ENCODE results near the gene IFT81. TPM values are rescaled to one million over a fixed set of nuclear protein-coding genes. Genes with fewer than 3 reads are reported as not detected.
A peak's percentile ranks its signal among the peaks of the same experiment; 100 is the strongest.

Gene IFT81
- total and polyA plus RNA-seq, 2 of the 13 experiments (the other 11 are each of a cell fraction or from before 2014, with no cell fraction given): 4.2 to 13.0 TPM

DNA sequence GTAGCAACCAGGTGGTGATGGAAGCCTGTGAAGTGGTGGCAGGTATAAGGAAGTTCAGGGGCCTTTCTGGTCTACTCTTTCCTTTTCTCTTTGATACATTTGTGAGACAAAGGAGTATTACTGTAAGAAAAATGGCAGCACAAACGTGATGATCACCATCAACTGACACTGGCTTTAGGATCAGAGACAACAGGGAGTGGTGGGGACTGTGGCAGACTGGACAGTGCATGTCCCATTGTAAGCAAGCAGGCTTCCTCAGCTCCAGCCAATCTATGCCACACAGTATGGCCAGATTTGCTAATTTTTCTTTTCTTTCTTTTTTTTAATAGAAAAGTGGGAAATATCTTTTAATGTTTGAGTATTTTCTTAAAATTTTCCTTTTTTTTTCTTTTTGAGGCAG is 19.0 kb upstream of the IFT81 start:
- no peaks in the 10 kb centered on the region for H3K9me3 ChIP-seq (ENCODE audit: low read length)
- FAIRE-seq (no peak), ATAC-seq (no peak), DNase-seq (ENCODE audit: low spot score) (no peak)
- H3K4me2 ChIP-seq (ENCODE audit: low read depth, low read length): peak overlapping the region; percentile 29
- intact Hi-C loops (cut with micrococcal nuclease; ENCODE audit: unreplicated experiment) (loop anchor here (10.0 kb wide), 1 partner anchor 90 kb away; no protein-coding TSS in a partner anchor), in situ Hi-C loops (cut with HindIII; ENCODE audit: extremely low pct_ligation_motif_present, low pct_unique_long_range_greater_than_20kb) (loop anchor here (25.0 kb wide), 2 partner anchors 332 to 482 kb away; partner anchors contain the start of gene PPTC7)
- 60% methylated on average over 1 of the region's 1 CpG for WGBS (ENCODE audit: low lambda C conversion rate)
- ChIA-PET CTCF (ENCODE audit: low intra/inter-chr PET ratio, low total read pairs) (no interaction called here), POLR2A (interaction anchor here (1.1 to 1.5 kb wide), 6 partner anchors 14 to 326 kb away, joined by 3 to 9 read pairs (median 8); partner anchors contain the start of gene IFT81)
- H2AFZ ChIP-seq (ENCODE audit: low read length): no peak overlapping the region
- no peaks in the 10 kb centered on the region for H3K36me3 ChIP-seq (replicated peaks in 1 of 2; ENCODE audit: control insufficient read depth in 1 of 2, insufficient read depth in 2 of 2, low read length in 2 of 2)
- no peak overlapping the region; a peak in 1 of 6 replicates for H3K4me3 ChIP-seq (replicated peaks in 1 of 3; ENCODE audit: insufficient read depth in 1 of 3, low read depth in 2 of 3, low read length in 3 of 3)
- H3K27ac ChIP-seq (ENCODE audit: extremely low read length, insufficient read depth, low read length): peak overlapping the region; percentile 71
- H3K4me1 ChIP-seq (ENCODE audit: insufficient read depth, low read length): peaks cover 80% of the 10 kb centered on the region
- TF ChIP-seq ZMYM3 (CRISPR knock-in tag; IDR thresholded peaks at IDR 0.05): 0 out of 2 replicates have a peak, but pooled peaks have one; percentile 22
- TF ChIP-seq ZNF180 (CRISPR knock-in tag; IDR thresholded peaks at IDR 0.05; ENCODE audit: borderline replicate concordance, low read depth): peak; percentile 98; the same call in 1 of the 2 replicates
- 0 out of 2 replicates have a peak, but pooled peaks have one; percentile 32 for TF ChIP-seq ZMYM2 (CRISPR knock-in tag; IDR thresholded peaks at IDR 0.05)
- TF ChIP-seq ZBTB43 (CRISPR knock-in tag; conservative IDR thresholded peaks at IDR 0.05): no peak
- TF ChIP-seq ZFX (CRISPR knock-in tag; IDR thresholded peaks at IDR 0.05; ENCODE audit: low read depth): 0 out of 2 replicates have a peak, but pooled peaks have one; percentile 3
- TF ChIP-seq, protein P1, sequence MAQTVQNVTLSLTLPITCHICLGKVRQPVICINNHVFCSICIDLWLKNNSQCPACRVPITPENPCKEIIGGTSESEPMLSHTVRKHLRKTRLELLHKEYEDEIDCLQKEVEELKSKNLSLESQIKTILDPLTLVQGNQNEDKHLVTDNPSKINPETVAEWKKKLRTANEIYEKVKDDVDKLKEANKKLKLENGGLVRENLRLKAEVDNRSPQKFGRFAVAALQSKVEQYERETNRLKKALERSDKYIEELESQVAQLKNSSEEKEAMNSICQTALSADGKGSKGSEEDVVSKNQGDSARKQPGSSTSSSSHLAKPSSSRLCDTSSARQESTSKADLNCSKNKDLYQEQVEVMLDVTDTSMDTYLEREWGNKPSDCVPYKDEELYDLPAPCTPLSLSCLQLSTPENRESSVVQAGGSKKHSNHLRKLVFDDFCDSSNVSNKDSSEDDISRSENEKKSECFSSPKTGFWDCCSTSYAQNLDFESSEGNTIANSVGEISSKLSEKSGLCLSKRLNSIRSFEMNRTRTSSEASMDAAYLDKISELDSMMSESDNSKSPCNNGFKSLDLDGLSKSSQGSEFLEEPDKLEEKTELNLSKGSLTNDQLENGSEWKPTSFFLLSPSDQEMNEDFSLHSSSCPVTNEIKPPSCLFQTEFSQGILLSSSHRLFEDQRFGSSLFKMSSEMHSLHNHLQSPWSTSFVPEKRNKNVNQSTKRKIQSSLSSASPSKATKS (CRISPR knock-in tag; IDR thresholded peaks at IDR 0.05): no peak
- H4K20me1 ChIP-seq (ENCODE audit: insufficient read depth, low read length): no peaks in the 10 kb centered on the region
- H3K27me3 ChIP-seq (ENCODE audit: control insufficient read depth in 1 of 2, insufficient read depth in 2 of 2, low read length in 2 of 2): no peaks in the 10 kb centered on the region
- no peaks in the 10 kb centered on the region for H3K79me2 ChIP-seq (ENCODE audit: insufficient read depth, low read length)
- no TSS peak for BruUV-seq (replicated peaks)
- H3K9ac ChIP-seq (ENCODE audit: insufficient read depth, low read depth, low read length): peak overlapping the region; percentile 31; the same call in 1 of the 2 replicates

Data from HepG2 (cell line).